ENCODE data around the gene SYAP1. TPM values are rescaled to one million over a fixed set of nuclear protein-coding genes. Genes with fewer than 3 reads are reported as not detected.

The SYAP1 gene
- total RNA-seq, 2 experiments from 2014 or later = 19.7 to 20.0 TPM

GRCh38 chrX:16678689-16679088, 40.7 kb upstream of the SYAP1 start:
- Histone ChIP-seq H3K4me2 (ENCODE audit: low read length) (no peak overlapping the region), H3K9me2 (ENCODE audit: insufficient read depth, low read length) (no peaks in the 10 kb centered on the region), H3K9me3 (ENCODE audit: low read length) (no peaks in the 10 kb centered on the region), H3K4me3 (ENCODE audit: low read depth, low read length, poor library complexity, severe bottlenecking) (no peak overlapping the region), H2AFZ (ENCODE audit: low read length) (no peak overlapping the region), H3K36me3 (ENCODE audit: insufficient read depth, low read length) (peaks cover 36% of the 10 kb centered on the region), H4K20me1 (ENCODE audit: insufficient read depth, low read length) (no peaks in the 10 kb centered on the region), H3K27ac (ENCODE audit: low read depth, low read length, poor library complexity, severe bottlenecking) (no peak overlapping the region), H3K4me1 (ENCODE audit: insufficient read depth, low read length, poor library complexity, severe bottlenecking) (no peaks in the 10 kb centered on the region), H3K79me2 (ENCODE audit: insufficient read depth, low read depth, low read length) (no peaks in the 10 kb centered on the region)
- BruUV-seq (replicated peaks) = no TSS peak
- no peak for DNase-seq (ENCODE audit: low spot score)
- ChIA-PET POLR2A (interaction anchor here (0.7 kb wide), 1 partner anchor 1315 kb away, joined by 3 read pairs; no protein-coding TSS in a partner anchor), CTCF (ENCODE audit: unreplicated experiment) (no interaction called here)
- intact Hi-C loops (cut with micrococcal nuclease; ENCODE audit: unreplicated experiment) = no loop called here
- TF ChIP-seq EZH2phosphoT487 (IDR thresholded peaks at IDR 0.05; ENCODE audit: borderline replicate concordance, low read depth, low read length) (no peak), CTCF (conservative IDR thresholded peaks at IDR 0.05; ENCODE audit: low read length) (no peak)

DNA sequence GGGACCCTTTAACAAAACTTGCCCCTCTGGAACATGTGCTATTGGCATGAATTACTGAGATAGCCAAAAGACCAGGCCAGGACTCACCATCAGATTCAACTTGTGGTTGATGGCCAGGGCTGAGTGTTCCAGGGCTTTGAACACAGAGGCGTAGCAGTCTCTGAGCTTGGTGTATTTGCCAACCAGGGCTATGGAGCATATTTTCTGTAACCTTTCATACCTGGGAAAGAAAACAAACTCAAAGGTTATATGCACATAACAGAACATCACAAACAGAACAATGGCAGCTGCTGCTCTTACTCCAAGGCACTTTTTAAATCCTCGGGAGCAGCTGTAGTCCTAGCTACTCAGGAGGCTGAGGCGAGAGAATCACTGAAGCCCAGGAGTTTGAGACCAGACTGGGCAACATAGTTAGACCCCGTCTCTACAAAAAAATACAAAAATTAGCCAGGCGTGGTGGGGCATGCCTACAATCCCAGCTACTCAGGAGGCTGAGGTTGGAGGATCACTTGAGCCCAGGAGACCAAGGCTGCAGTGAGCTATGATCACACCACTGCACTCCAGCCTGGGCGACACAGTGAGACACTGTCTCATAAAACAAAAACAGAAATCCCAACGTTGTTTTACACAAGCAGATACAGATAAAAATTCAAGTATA, 36.3 kb upstream of the SYAP1 start:
- TF ChIP-seq EZH2phosphoT487 (IDR thresholded peaks at IDR 0.05; ENCODE audit: borderline replicate concordance, low read depth, low read length) (no peak), CTCF (conservative IDR thresholded peaks at IDR 0.05; ENCODE audit: low read length) (no peak)
- H2AFZ ChIP-seq (ENCODE audit: low read length) = no peak overlapping the region
- POLR2A ChIA-PET = interaction anchor here (0.6 kb wide), 2 partner anchors 783 to 1524 kb away, joined by 4 read pairs; no protein-coding TSS in a partner anchor
- no peak overlapping the region for H3K27ac ChIP-seq (ENCODE audit: low read depth, low read length, poor library complexity, severe bottlenecking)
- H3K4me3 ChIP-seq (ENCODE audit: low read depth, low read length, poor library complexity, severe bottlenecking) = no peak overlapping the region
- H3K36me3 ChIP-seq (ENCODE audit: insufficient read depth, low read length) = peaks cover 29% of the 10 kb centered on the region
- CTCF ChIA-PET (ENCODE audit: unreplicated experiment) = no interaction called here
- no TSS peak for BruUV-seq (replicated peaks)
- H3K9me2 ChIP-seq (ENCODE audit: insufficient read depth, low read length) = no peaks in the 10 kb centered on the region
- no peak overlapping the region for H3K4me2 ChIP-seq (ENCODE audit: low read length)
- no peaks in the 10 kb centered on the region for H4K20me1 ChIP-seq (ENCODE audit: insufficient read depth, low read length)
- no peaks in the 10 kb centered on the region for H3K79me2 ChIP-seq (ENCODE audit: insufficient read depth, low read depth, low read length)
- no peak for DNase-seq (ENCODE audit: low spot score)
- intact Hi-C loops (cut with micrococcal nuclease; ENCODE audit: unreplicated experiment) = no loop called here
- no peaks in the 10 kb centered on the region for H3K9me3 ChIP-seq (ENCODE audit: low read length)
- no peaks in the 10 kb centered on the region for H3K4me1 ChIP-seq (ENCODE audit: insufficient read depth, low read length, poor library complexity, severe bottlenecking)

GRCh38 chrX:16687514-16687913, 31.9 kb upstream of the SYAP1 start:
- no TSS peak for BruUV-seq (replicated peaks)

More at GRCh38 chrX:16687514-16687913, 31.9 kb upstream of the SYAP1 start:
- ChIA-PET POLR2A (no interaction called here), CTCF (ENCODE audit: unreplicated experiment) (no interaction called here)
- Histone ChIP-seq H3K9me2 (ENCODE audit: insufficient read depth, low read length) (no peaks in the 10 kb centered on the region), H3K27ac (ENCODE audit: low read depth, low read length, poor library complexity, severe bottlenecking) (no peak overlapping the region), H3K4me3 (ENCODE audit: low read depth, low read length, poor library complexity, severe bottlenecking) (no peak overlapping the region), H3K79me2 (ENCODE audit: insufficient read depth, low read depth, low read length) (no peaks in the 10 kb centered on the region), H4K20me1 (ENCODE audit: insufficient read depth, low read length) (no peaks in the 10 kb centered on the region), H3K4me2 (ENCODE audit: low read length) (no peak overlapping the region), H2AFZ (ENCODE audit: low read length) (no peak overlapping the region), H3K36me3 (ENCODE audit: insufficient read depth, low read length) (peaks cover 14% of the 10 kb centered on the region), H3K9me3 (ENCODE audit: low read length) (no peaks in the 10 kb centered on the region), H3K4me1 (ENCODE audit: insufficient read depth, low read length, poor library complexity, severe bottlenecking) (no peaks in the 10 kb centered on the region)
- TF ChIP-seq CTCF (conservative IDR thresholded peaks at IDR 0.05; ENCODE audit: low read length) (no peak), EZH2phosphoT487 (IDR thresholded peaks at IDR 0.05; ENCODE audit: borderline replicate concordance, low read depth, low read length) (no peak)
- intact Hi-C loops (cut with micrococcal nuclease; ENCODE audit: unreplicated experiment) = no loop called here
- no peak for DNase-seq (ENCODE audit: low spot score)
